ENCODE measurements around the gene ARHGAP26.
"Not testable (repeated sequence)": the region's sequence is repeated elsewhere in the genome, so short reads cannot be mapped to it uniquely, and the experiment has no call there.

Gene ARHGAP26

DNA sequence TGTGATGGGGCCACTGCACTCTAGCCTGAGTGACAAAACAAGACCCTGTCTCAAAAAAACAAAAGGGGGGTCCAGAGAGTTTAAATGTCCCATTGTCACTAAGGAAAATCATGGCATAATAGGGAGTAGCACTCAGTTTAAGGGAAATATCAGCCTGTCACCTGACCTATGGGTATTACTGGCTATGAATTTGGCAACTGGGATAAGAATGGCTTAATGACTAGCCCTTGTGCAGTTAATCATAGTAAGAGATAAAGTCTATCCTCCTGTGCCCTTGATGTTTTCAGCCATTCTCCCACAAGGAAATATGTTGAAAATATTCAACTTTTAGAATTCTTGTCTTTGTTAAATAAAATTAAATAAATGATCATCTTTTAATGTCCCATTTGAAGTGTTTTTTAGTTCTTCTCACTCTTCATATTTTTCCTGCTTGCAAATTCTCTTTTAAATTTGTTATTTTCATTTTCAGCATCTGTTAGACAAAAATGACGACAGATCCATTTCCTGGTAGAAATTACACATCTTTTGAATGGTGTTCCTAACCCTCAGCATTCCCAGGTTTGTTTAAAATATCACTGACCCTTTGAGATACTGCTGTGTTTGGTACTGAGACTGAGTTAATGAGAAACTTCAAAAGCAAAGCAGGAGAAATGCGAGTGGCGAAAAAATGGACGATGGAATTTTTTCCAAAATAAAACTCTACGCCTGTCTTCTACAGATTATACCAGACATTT, 191.4 kb downstream of the ARHGAP26 start:
- Histone ChIP-seq H2BK120ac (ENCODE audit: low read depth, low read length) (no peak overlapping the region), H4K91ac (ENCODE audit: low read length) (no peak overlapping the region), H3K18ac (ENCODE audit: low read depth in 1 of 2, low read length in 2 of 2) (no peak overlapping the region), H2AFZ (ENCODE audit: low read depth, low read length) (no peak overlapping the region), H2BK12ac (ENCODE audit: low read length in 2 of 2) (no peak overlapping the region), H3K4me2 (ENCODE audit: low read length, poor library complexity, severe bottlenecking) (peak overlapping the region; percentile 21), H3K4me1 (ENCODE audit: control insufficient read depth, insufficient read depth, low read depth, low read length) (peaks cover 12% of the 10 kb centered on the region), H3K4ac (ENCODE audit: low read depth in 1 of 2, low read length in 2 of 2) (no peak overlapping the region), H3K9ac (ENCODE audit: low read length) (no peak overlapping the region), H3K79me1 (replicated peaks; ENCODE audit: low read length, poor library complexity, severe bottlenecking) (peaks cover 3% of the 10 kb centered on the region), H3K4me3 (ENCODE audit: insufficient read depth in 1 of 2, low read depth in 1 of 2, low read length in 2 of 2) (no peak overlapping the region), H2AK5ac (ENCODE audit: low read length, severe bottlenecking) (no peak overlapping the region), H2BK15ac (ENCODE audit: low read depth, poor library complexity, severe bottlenecking) (no peak overlapping the region), H3K27ac (ENCODE audit: low read length, poor library complexity, severe bottlenecking) (peak overlapping the region; percentile 70), H3K27me3 (ENCODE audit: control insufficient read depth in 1 of 2, insufficient read depth in 1 of 2, low read length in 2 of 2) (no peaks in the 10 kb centered on the region), H3K36me3 (ENCODE audit: control insufficient read depth in 1 of 2, insufficient read depth in 2 of 2, low read depth in 1 of 2, low read length in 2 of 2) (no peaks in the 10 kb centered on the region), H4K8ac (ENCODE audit: low read length) (no peak overlapping the region), H3K23ac (ENCODE audit: low read length in 2 of 2) (no peak overlapping the region), H2BK5ac (ENCODE audit: low read depth, low read length, poor library complexity, severe bottlenecking) (no peak overlapping the region), H3K14ac (ENCODE audit: low read length in 2 of 2) (no peak overlapping the region), H3K9me3 (ENCODE audit: control insufficient read depth, low read length) (no peaks in the 10 kb centered on the region)
- no peak for DNase-seq
- 94% methylated on average over 3 of the region's 5 CpGs for WGBS

DNA sequence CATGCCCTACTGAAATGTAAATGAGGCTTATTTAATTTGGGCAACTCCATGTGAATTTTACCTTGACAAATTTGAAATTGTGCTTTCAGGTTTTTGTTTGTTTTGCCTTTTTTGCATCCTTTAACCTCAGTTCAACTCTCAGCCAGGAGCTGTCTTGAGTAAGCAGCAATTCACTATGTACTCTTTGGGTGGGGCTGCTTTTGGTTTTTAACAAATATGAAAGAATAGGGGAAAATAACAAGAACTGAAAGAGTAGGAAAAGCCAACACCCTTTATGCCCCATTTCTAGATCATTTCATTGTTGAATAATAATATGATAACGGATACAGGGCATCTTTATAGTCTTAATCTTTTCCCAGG, 192.0 kb downstream of the ARHGAP26 start:
- Histone ChIP-seq H3K4ac (ENCODE audit: low read depth in 1 of 2, low read length in 2 of 2) (no peak overlapping the region), H3K4me2 (ENCODE audit: low read length, poor library complexity, severe bottlenecking) (peak overlapping the region; percentile 21), H3K4me3 (ENCODE audit: insufficient read depth in 1 of 2, low read depth in 1 of 2, low read length in 2 of 2) (no peak overlapping the region), H3K14ac (ENCODE audit: low read length in 2 of 2) (no peak overlapping the region), H2BK12ac (ENCODE audit: low read length in 2 of 2) (no peak overlapping the region), H3K9ac (ENCODE audit: low read length) (no peak overlapping the region), H3K27me3 (ENCODE audit: control insufficient read depth in 1 of 2, insufficient read depth in 1 of 2, low read length in 2 of 2) (no peaks in the 10 kb centered on the region), H3K36me3 (ENCODE audit: control insufficient read depth in 1 of 2, insufficient read depth in 2 of 2, low read depth in 1 of 2, low read length in 2 of 2) (no peaks in the 10 kb centered on the region), H4K91ac (ENCODE audit: low read length) (no peak overlapping the region), H2BK5ac (ENCODE audit: low read depth, low read length, poor library complexity, severe bottlenecking) (no peak overlapping the region), H3K79me1 (replicated peaks; ENCODE audit: low read length, poor library complexity, severe bottlenecking) (peaks cover 3% of the 10 kb centered on the region), H3K27ac (ENCODE audit: low read length, poor library complexity, severe bottlenecking) (peak overlapping the region; percentile 49), H2BK15ac (ENCODE audit: low read depth, poor library complexity, severe bottlenecking) (no peak overlapping the region), H2BK120ac (ENCODE audit: low read depth, low read length) (no peak overlapping the region), H2AFZ (ENCODE audit: low read depth, low read length) (no peak overlapping the region), H3K23ac (ENCODE audit: low read length in 2 of 2) (no peak overlapping the region), H3K4me1 (ENCODE audit: control insufficient read depth, insufficient read depth, low read depth, low read length) (peaks cover 12% of the 10 kb centered on the region), H3K18ac (ENCODE audit: low read depth in 1 of 2, low read length in 2 of 2) (no peak overlapping the region), H3K9me3 (ENCODE audit: control insufficient read depth, low read length) (no peaks in the 10 kb centered on the region), H4K8ac (ENCODE audit: low read length) (no peak overlapping the region), H2AK5ac (ENCODE audit: low read length, severe bottlenecking) (no peak overlapping the region)
- no CpG with 5 or more reads among the region's 1 CpG for whole genome bisulfite sequencing
- DNase-seq: no peak

DNA sequence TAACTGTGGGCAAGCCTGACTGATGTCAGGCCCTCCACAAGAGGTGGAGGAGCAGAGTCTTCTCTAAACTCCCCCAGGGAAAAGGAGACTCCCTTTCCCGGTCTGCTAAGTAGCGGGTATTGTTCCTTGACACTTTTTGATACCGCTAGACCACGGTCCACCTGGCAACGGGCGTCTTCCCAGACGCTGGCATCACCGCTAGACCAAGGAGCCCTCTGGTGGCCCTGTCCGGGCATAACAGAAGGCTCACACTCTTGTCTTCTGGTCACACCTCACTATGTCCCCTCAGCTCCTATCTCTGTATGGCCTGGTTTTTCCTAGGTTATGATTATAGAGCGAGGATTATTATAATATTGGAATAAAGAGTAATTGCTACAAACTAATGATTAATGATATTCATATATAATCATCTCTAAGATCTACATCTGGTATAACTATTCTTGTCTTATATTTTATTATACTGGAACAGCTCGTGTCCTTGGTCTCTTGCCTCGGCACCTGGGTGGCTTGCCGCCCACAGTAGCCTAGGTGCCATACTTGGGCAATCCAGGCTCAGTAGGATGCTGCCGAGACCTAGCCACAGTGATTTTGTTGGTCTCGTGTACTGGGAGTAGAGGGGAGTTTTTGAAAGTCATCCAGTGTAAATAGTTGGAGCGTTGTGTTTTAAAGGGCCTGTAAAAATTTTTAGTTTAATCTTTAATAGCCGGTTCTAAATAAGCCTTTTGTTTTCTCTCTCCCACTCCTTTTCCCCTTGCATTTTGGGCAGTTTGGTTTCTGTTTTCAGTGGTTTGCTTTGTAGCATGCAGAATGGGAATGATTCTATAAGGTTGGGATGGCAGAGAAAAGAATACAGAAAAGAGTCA, 195.3 kb downstream of the ARHGAP26 start:
- not testable (repeated sequence) for H3K9me3 ChIP-seq (ENCODE audit: control insufficient read depth, low read length); H2BK15ac ChIP-seq (ENCODE audit: low read depth, poor library complexity, severe bottlenecking); H4K91ac ChIP-seq (ENCODE audit: low read length); H2BK12ac ChIP-seq (ENCODE audit: low read length in 2 of 2); H3K4me2 ChIP-seq (ENCODE audit: low read length, poor library complexity, severe bottlenecking); H3K79me1 ChIP-seq (replicated peaks; ENCODE audit: low read length, poor library complexity, severe bottlenecking); H3K27me3 ChIP-seq (ENCODE audit: control insufficient read depth in 1 of 2, insufficient read depth in 1 of 2, low read length in 2 of 2); DNase-seq; H2BK5ac ChIP-seq (ENCODE audit: low read depth, low read length, poor library complexity, severe bottlenecking); H2AFZ ChIP-seq (ENCODE audit: low read depth, low read length); H4K8ac ChIP-seq (ENCODE audit: low read length); H3K9ac ChIP-seq (ENCODE audit: low read length); H3K36me3 ChIP-seq (ENCODE audit: control insufficient read depth in 1 of 2, insufficient read depth in 2 of 2, low read depth in 1 of 2, low read length in 2 of 2); H3K4me3 ChIP-seq (ENCODE audit: insufficient read depth in 1 of 2, low read depth in 1 of 2, low read length in 2 of 2); H3K4ac ChIP-seq (ENCODE audit: low read depth in 1 of 2, low read length in 2 of 2); H3K14ac ChIP-seq (ENCODE audit: low read length in 2 of 2); H3K23ac ChIP-seq (ENCODE audit: low read length in 2 of 2); H2AK5ac ChIP-seq (ENCODE audit: low read length, severe bottlenecking); H2BK120ac ChIP-seq (ENCODE audit: low read depth, low read length); H3K4me1 ChIP-seq (ENCODE audit: control insufficient read depth, insufficient read depth, low read depth, low read length); H3K18ac ChIP-seq (ENCODE audit: low read depth in 1 of 2, low read length in 2 of 2)
- WGBS: 92% methylated on average over 6 of the region's 17 CpGs
- H3K27ac ChIP-seq (ENCODE audit: low read length, poor library complexity, severe bottlenecking): peak overlapping the region; percentile 10

DNA sequence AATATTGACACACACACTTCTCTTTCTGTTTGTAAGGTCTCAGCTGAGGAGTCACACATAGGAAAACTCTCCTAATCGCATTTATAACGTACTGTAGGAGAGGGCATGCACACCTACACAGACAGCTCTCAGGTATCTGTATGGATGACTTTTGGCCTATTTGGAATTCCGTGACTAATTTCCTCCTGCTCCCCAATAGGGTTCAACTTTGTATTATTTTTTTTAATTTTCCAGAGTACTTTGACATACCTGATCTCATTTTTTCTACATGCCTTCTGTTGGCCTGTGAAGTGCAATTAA, 195.9 kb downstream of the ARHGAP26 start:
- no peak overlapping the region for H3K4ac ChIP-seq (ENCODE audit: low read depth in 1 of 2, low read length in 2 of 2)
- H2BK120ac ChIP-seq (ENCODE audit: low read depth, low read length): no peak overlapping the region
- H3K36me3 ChIP-seq (ENCODE audit: control insufficient read depth in 1 of 2, insufficient read depth in 2 of 2, low read depth in 1 of 2, low read length in 2 of 2): no peaks in the 10 kb centered on the region
- DNase-seq: no peak
- peak overlapping the region; percentile 10 for H3K27ac ChIP-seq (ENCODE audit: low read length, poor library complexity, severe bottlenecking)
- no peak overlapping the region for H4K8ac ChIP-seq (ENCODE audit: low read length)
- H3K4me1 ChIP-seq (ENCODE audit: control insufficient read depth, insufficient read depth, low read depth, low read length): peaks cover 4% of the 10 kb centered on the region
- no peak overlapping the region for H3K9ac ChIP-seq (ENCODE audit: low read length)
- H3K27me3 ChIP-seq (ENCODE audit: control insufficient read depth in 1 of 2, insufficient read depth in 1 of 2, low read length in 2 of 2): no peaks in the 10 kb centered on the region
- 98% methylated on average over 3 of the region's 3 CpGs for WGBS
- no peak overlapping the region for H3K14ac ChIP-seq (ENCODE audit: low read length in 2 of 2)
- no peak overlapping the region for H3K18ac ChIP-seq (ENCODE audit: low read depth in 1 of 2, low read length in 2 of 2)
- H2BK5ac ChIP-seq (ENCODE audit: low read depth, low read length, poor library complexity, severe bottlenecking): no peak overlapping the region
- H2AK5ac ChIP-seq (ENCODE audit: low read length, severe bottlenecking): no peak overlapping the region
- no peak overlapping the region for H2BK12ac ChIP-seq (ENCODE audit: low read length in 2 of 2)
- no peak overlapping the region for H4K91ac ChIP-seq (ENCODE audit: low read length)
- no peak overlapping the region for H2AFZ ChIP-seq (ENCODE audit: low read depth, low read length)
- H3K9me3 ChIP-seq (ENCODE audit: control insufficient read depth, low read length): no peaks in the 10 kb centered on the region
- no peak overlapping the region for H3K23ac ChIP-seq (ENCODE audit: low read length in 2 of 2)
- no peak overlapping the region for H3K4me3 ChIP-seq (ENCODE audit: insufficient read depth in 1 of 2, low read depth in 1 of 2, low read length in 2 of 2)
- no peak overlapping the region for H3K4me2 ChIP-seq (ENCODE audit: low read length, poor library complexity, severe bottlenecking)
- H3K79me1 ChIP-seq (replicated peaks; ENCODE audit: low read length, poor library complexity, severe bottlenecking): no peaks in the 10 kb centered on the region
- no peak overlapping the region for H2BK15ac ChIP-seq (ENCODE audit: low read depth, poor library complexity, severe bottlenecking)
